Activated CD4-positive, alpha-beta T cell treated with anti-CD3 and anti-CD28 coated beads for 36 hours (primary cell): ENCODE data around the gene ERO1B. TPM values are rescaled to one million over a fixed set of nuclear protein-coding genes. Genes with fewer than 3 reads are reported as not detected.

Source experiments
- ATAC-seq: fragments of 200-7000 bp; cut with Tn5 transposase; one replicate; pipeline ENCODE4 v1.10.0; 2021; ENCODE audit warnings: mild to moderate bottlenecking, moderate library complexity
- CTCF ChIA-PET: fragments of 350-600 bp; sonication (Branson Sonifier 250); formaldehyde crosslinking; loops from one replicate; lab custom pipeline; 2021; ENCODE audit warnings: antibody characterized with exemption; lab: Charles Lee
- POLR2A ChIA-PET: fragments of 350-600 bp; sonication (Branson Sonifier 250); formaldehyde crosslinking; loops from one replicate; lab custom pipeline; 2021; ENCODE audit warnings: antibody characterized with exemption, inconsistent platforms; lab: Charles Lee
- DNase-seq: peaks from one replicate; pipeline ENCODE4 v3.0.0-alpha.2; 2020
- H3K27ac Mint-ChIP-seq: one replicate; pipeline ENCODE4 v1.8.0; 2021; ENCODE audit warnings: mixed read lengths
- H3K27me3 Mint-ChIP-seq: one replicate; pipeline ENCODE4 v1.8.0; 2021; ENCODE audit warnings: mixed read lengths
- H3K36me3 Mint-ChIP-seq: one replicate; pipeline ENCODE4 v1.8.0; 2021; ENCODE audit warnings: low read depth, mixed read lengths
- H3K4me1 Mint-ChIP-seq: one replicate; pipeline ENCODE4 v1.8.0; 2021; ENCODE audit warnings: mixed read lengths
- H3K4me3 Mint-ChIP-seq: one replicate; pipeline ENCODE4 v1.8.0; 2021; ENCODE audit warnings: mild to moderate bottlenecking, moderate library complexity, mixed read lengths
- H3K9me3 Mint-ChIP-seq: one replicate; pipeline ENCODE4 v1.8.0; 2021; ENCODE audit warnings: low read depth, mixed read lengths
- intact Hi-C, 2 experiments: fragments of 100-400 bp; cut with DNase I in 1 of 2; cut with micrococcal nuclease in 1 of 2; formaldehyde crosslinking; loops; one replicate each; pipeline versions ENCODE4 v1.14.2 to v1.15.1; 2022 to 2024; cut with DNase I, micrococcal nuclease
- total RNA-seq, 2 experiments: library from RNA; stranded (reverse); gene quantifications; one replicate each; pipeline ENCODE4 v1.2.3, GENCODE V29; 2021

ERO1B gene
- total RNA-seq, 2 experiments from 2014 or later = 2.2 to 2.8 TPM

DNA sequence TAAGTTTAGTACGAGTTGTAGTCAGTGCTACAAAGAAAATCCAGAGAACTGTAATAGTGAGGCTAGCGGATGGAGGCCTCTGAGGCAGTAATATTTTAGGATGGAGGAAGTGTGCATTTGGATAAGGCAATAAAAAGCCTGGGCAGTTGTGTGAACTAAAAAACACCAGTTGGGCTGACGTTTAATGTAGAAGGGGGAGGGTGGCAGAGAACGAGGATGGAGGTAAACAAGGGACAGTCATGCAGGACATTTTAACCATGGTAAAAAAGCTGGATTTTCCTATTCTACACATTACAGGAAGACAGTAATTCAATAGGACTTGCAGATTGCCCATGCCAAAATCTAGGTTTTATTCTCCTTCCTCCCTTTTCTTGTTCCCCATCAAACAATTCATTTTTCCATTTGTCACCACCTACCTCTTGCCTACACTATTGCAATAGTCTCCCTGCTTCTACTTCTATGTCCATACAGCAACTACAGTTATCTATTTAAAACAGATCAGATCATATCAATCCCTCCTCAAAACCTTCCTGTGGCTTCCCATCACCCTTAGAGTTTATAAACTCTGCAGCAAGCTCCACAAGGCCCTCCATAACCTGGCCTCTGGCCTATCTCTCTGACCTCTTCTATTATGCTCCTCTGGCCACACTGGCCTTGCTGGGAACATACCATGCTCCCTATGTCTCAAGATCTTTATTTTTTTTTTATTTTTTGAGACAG, 27.7 kb downstream of the ERO1B start:
- CTCF ChIA-PET = no interaction called here

DNA sequence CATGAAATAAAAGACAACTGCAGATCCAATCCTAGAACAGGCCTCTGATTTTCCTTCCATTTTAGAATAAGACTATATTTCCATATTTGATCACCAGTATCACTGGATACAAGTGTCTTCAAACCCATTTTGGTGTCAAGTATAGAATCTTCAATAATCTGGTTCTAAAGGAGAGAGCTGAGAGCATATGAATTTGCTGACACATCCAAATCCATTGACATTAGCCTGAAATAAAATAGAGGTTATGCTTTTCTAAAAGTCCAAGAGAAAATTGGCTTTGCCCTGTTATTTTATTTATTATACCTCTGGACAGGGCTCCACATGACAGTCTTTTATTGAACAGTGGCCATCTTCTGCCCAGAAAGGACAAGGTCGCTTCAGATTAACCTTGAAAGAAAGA, 28.6 kb downstream of the ERO1B start:
- Mint-ChIP-seq H3K36me3 (peaks cover 12% of the 10 kb centered on the region), H3K27ac (no peak overlapping the region)
- POLR2A ChIA-PET = no interaction called here

More for the DNA sequence above, 27.7 kb downstream of the ERO1B start:
- DNase-seq (no peak), ATAC-seq (no peak)
- POLR2A ChIA-PET = no interaction called here
- intact Hi-C loops = no loop called here
- peaks cover 14% of the 10 kb centered on the region for H3K9me3 Mint-ChIP-seq
- H3K27ac Mint-ChIP-seq = no peak overlapping the region
- peaks cover 17% of the 10 kb centered on the region for H3K36me3 Mint-ChIP-seq
- H3K27me3 Mint-ChIP-seq = no peaks in the 10 kb centered on the region
- peaks cover 7% of the 10 kb centered on the region for H3K4me1 Mint-ChIP-seq
- H3K4me3 Mint-ChIP-seq = no peak overlapping the region

DNA sequence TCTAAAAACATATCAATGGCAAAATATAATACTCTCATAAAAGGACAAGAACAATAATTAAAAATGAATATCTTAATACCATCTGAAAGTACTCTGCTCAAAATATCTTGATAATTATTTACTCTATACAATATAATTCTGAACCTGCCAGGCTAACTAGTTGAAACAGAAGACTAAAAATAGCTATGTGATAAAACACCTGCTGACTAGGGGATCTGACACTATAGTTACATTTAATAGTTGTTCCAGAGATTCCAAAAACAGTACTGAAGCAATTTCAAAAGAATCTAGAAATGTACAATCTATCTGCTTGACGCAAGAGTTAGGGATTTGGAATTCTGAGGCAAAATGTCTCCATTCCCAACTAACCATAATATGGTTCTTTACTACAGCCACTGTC, 30.2 kb downstream of the ERO1B start:
- peaks cover 3% of the 10 kb centered on the region for H3K36me3 Mint-ChIP-seq
- H3K9me3 Mint-ChIP-seq = no peaks in the 10 kb centered on the region
- no peak overlapping the region for H3K4me3 Mint-ChIP-seq
- intact Hi-C loops = no loop called here
- no peak overlapping the region for H3K27ac Mint-ChIP-seq
- CTCF ChIA-PET = interaction anchor here (1.1 to 1.4 kb wide), 2 partner anchors 13 to 99 kb away, joined by 3 to 4 read pairs; no protein-coding TSS in a partner anchor
- POLR2A ChIA-PET = no interaction called here
- H3K4me1 Mint-ChIP-seq = no peaks in the 10 kb centered on the region
- ATAC-seq = no peak
- no peaks in the 10 kb centered on the region for H3K27me3 Mint-ChIP-seq
- no peak for DNase-seq

More for the DNA sequence above, 28.6 kb downstream of the ERO1B start:
- CTCF ChIA-PET = interaction anchor here (0.6 kb wide), 1 partner anchor 207 kb away, joined by 3 read pairs; no protein-coding TSS in a partner anchor
- ATAC-seq (no peak), DNase-seq (no peak)
- peaks cover 4% of the 10 kb centered on the region for H3K4me1 Mint-ChIP-seq
- intact Hi-C loops = no loop called here
- no peak overlapping the region for H3K4me3 Mint-ChIP-seq
- H3K27me3 Mint-ChIP-seq = no peaks in the 10 kb centered on the region
- peaks cover 9% of the 10 kb centered on the region for H3K9me3 Mint-ChIP-seq

DNA sequence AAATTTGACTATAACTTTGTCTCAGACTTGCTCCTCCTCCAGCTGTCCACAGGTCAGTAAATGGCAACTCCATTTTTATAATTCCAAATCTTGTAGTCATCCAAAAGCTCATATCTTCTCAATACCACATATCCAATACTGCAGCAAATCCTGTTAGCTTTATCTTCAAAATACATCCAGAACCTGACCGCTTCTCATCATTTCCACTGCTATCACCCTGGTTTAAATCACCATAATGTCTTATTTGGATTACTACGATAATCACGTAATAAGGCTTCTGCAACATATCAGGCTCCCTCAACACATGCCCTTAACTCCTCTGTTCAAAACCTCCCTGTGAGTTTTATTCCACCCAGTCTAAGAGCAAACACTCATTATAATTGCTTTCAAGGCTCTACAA, 34.5 kb downstream of the ERO1B start:
- intact Hi-C loops = no loop called here
- no peaks in the 10 kb centered on the region for H3K9me3 Mint-ChIP-seq
- DNase-seq (no peak), ATAC-seq (no peak)
- ChIA-PET CTCF (no interaction called here), POLR2A (no interaction called here)
- peaks cover 8% of the 10 kb centered on the region for H3K36me3 Mint-ChIP-seq
- no peak overlapping the region for H3K27ac Mint-ChIP-seq
- H3K4me1 Mint-ChIP-seq = no peaks in the 10 kb centered on the region
- no peaks in the 10 kb centered on the region for H3K27me3 Mint-ChIP-seq
- no peak overlapping the region for H3K4me3 Mint-ChIP-seq

DNA sequence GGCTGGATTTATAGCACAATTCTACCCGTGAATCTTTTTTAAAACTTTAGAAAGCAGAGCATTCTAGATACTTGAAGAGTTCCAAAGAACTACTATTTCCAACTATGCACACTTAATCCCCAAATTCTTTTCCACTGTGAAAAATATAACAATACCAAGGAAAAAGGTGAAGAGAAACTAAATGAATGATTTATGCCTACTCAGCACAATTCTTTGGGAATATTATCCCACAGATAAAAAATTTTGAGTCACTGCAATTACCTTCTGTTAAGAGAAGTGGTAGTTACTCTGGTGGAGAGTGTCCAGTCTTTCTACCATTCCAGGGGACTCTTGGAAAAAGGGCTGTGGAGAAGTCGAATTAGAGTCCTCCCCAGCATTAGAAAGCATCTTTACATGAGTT, 39.2 kb downstream of the ERO1B start:
- no peak overlapping the region for H3K27ac Mint-ChIP-seq
- intact Hi-C loops = no loop called here
- no peaks in the 10 kb centered on the region for H3K27me3 Mint-ChIP-seq
- no peaks in the 10 kb centered on the region for H3K9me3 Mint-ChIP-seq
- H3K4me1 Mint-ChIP-seq = no peaks in the 10 kb centered on the region
- DNase-seq (no peak), ATAC-seq (no peak)
- no peak overlapping the region for H3K4me3 Mint-ChIP-seq
- POLR2A ChIA-PET = interaction anchor here (0.6 kb wide), 1 partner anchor 17 kb away, joined by 3 read pairs; no protein-coding TSS in a partner anchor
- peaks cover 7% of the 10 kb centered on the region for H3K36me3 Mint-ChIP-seq
- CTCF ChIA-PET = no interaction called here

DNA sequence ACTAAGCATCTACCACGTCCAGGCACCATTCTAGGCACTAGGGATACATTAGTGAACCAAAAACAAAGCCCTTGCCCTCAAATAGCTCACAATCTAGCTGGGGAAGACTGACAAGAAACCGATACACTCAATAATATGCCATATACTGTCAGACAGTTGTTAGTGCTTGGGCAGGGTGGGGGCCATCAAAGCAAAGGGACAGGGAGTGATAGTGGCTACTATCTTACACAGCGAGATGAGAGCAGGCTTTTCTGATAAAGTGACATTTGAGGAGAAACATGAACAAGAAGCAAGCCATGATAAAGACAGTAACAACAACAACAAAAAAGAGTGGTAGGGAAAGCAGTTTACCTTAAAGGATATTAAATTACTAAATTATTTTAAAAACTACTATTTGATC, 41.1 kb downstream of the ERO1B start:
- intact Hi-C loops = no loop called here
- DNase-seq (no peak), ATAC-seq (no peak)
- peaks cover 10% of the 10 kb centered on the region for H3K36me3 Mint-ChIP-seq
- ChIA-PET POLR2A (no interaction called here), CTCF (interaction anchor here (1.0 to 1.5 kb wide), 2 partner anchors 9 to 10 kb away, joined by 3 to 6 read pairs; no protein-coding TSS in a partner anchor)
- H3K9me3 Mint-ChIP-seq = no peaks in the 10 kb centered on the region
- no peaks in the 10 kb centered on the region for H3K4me1 Mint-ChIP-seq
- no peak overlapping the region for H3K27ac Mint-ChIP-seq
- H3K27me3 Mint-ChIP-seq = no peaks in the 10 kb centered on the region
- no peak overlapping the region for H3K4me3 Mint-ChIP-seq

DNA sequence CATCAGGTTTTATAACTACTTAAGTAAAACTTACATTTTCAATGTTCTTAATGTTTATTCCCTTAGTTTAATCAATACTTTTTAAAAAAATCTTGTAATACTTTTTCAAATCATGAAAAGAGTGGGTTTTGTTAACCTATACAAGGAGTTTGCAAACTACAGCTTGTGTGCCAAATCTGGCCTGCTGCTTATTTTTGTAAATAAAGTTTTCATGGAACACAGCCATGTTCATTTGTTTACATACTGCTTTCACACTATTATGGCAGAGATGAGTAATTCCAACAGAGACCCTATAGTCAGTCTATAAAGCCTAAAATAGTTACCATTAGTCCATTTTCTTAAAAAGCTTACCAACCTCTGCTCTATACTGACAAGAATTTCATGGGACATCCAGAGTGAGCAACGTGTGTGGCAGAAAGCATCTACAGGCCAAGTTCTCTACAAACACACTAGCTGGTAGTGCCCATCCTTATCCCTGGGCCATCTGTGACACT, 42.6 kb downstream of the ERO1B start:
- ChIA-PET POLR2A (no interaction called here), CTCF (interaction anchor here (0.7 to 1.5 kb wide), 3 partner anchors 8 to 42 kb away, joined by 3 to 6 read pairs (median 3); no protein-coding TSS in a partner anchor)

DNA sequence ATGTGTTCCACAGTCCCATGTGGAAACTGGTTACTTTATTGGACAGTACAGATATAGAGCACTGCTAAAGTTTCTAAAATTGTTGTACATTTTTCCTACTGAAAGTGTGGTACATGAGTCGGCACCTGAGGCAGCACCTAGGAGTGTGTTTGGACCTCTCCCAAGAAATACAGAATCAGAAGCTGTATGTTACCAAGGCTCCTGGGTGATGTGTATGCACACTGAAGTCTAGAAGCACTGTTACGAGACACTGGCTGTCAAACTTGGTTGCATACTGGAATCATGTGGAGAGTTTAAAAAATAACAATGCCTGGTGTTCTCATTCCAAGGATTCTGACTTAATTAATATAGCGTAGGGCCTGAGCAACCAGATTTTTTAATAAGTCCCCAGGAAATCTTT, 46.6 kb downstream of the ERO1B start:
- H3K4me3 Mint-ChIP-seq = no peak overlapping the region
- no peaks in the 10 kb centered on the region for H3K27me3 Mint-ChIP-seq
- intact Hi-C loops = no loop called here
- no peaks in the 10 kb centered on the region for H3K4me1 Mint-ChIP-seq
- DNase-seq (no peak), ATAC-seq (no peak)
- H3K27ac Mint-ChIP-seq = no peak overlapping the region
- CTCF ChIA-PET = no interaction called here
- POLR2A ChIA-PET = no interaction called here
- peaks cover 5% of the 10 kb centered on the region for H3K36me3 Mint-ChIP-seq
- no peaks in the 10 kb centered on the region for H3K9me3 Mint-ChIP-seq

More for the DNA sequence above, 42.6 kb downstream of the ERO1B start:
- Mint-ChIP-seq H3K36me3 (peaks cover 10% of the 10 kb centered on the region), H3K27me3 (no peaks in the 10 kb centered on the region), H3K27ac (no peak overlapping the region), H3K4me3 (no peak overlapping the region), H3K9me3 (no peaks in the 10 kb centered on the region), H3K4me1 (no peaks in the 10 kb centered on the region)
- DNase-seq (no peak), ATAC-seq (no peak)
- intact Hi-C loops = no loop called here

DNA sequence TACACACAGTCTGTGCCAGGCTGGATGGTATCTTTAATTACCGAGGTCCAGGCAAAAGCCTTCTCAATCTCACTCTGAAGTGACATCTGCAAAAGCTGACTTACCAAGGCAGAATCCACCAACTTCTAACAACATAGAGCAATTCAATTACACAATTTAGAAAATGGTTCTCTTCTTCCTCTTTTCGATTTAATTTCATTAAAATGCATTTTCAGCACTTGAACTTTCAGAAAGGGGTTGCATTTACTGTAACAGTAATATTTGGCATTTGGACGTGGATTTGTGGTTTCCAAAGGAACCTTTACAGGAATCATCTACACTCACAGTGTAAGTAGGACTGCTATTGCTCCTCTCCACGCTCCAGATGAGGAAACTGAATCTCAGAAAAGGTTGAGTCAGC, 53.3 kb downstream of the ERO1B start:
- H3K27me3 Mint-ChIP-seq = no peaks in the 10 kb centered on the region
- DNase-seq (no peak), ATAC-seq (no peak)
- no peak overlapping the region for H3K4me3 Mint-ChIP-seq
- H3K36me3 Mint-ChIP-seq = peaks cover 4% of the 10 kb centered on the region
- no peak overlapping the region for H3K27ac Mint-ChIP-seq
- H3K9me3 Mint-ChIP-seq = no peaks in the 10 kb centered on the region
- intact Hi-C loops = no loop called here
- POLR2A ChIA-PET = no interaction called here
- CTCF ChIA-PET = interaction anchor here (0.6 to 1.2 kb wide), 3 partner anchors 9 to 386 kb away, joined by 3 read pairs; no protein-coding TSS in a partner anchor
- H3K4me1 Mint-ChIP-seq = no peaks in the 10 kb centered on the region

DNA sequence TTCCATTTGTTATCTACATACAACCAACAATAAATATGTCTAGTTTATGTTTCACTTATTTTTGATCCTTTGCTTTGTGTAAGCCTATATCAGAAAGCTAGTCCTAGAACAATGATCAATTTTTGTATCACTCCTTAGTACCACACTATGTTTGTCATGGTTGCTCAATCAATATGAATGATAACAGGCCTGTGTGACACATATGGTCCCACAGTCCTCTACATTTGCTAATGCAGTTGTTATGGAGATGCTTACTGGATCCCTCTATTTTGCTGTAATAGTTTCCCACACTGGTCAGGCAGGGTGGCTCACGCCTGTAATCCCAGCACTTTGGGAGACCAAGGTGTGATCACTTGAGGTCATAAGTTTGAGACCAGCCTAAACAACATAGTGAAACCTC, 59.1 kb downstream of the ERO1B start:
- H3K27ac Mint-ChIP-seq = no peak overlapping the region
- DNase-seq (no peak), ATAC-seq (no peak)
- ChIA-PET CTCF (no interaction called here), POLR2A (no interaction called here)
- intact Hi-C loops = no loop called here
- no peak overlapping the region for H3K4me3 Mint-ChIP-seq
- no peaks in the 10 kb centered on the region for H3K9me3 Mint-ChIP-seq
- H3K36me3 Mint-ChIP-seq = peaks cover 9% of the 10 kb centered on the region
- no peaks in the 10 kb centered on the region for H3K27me3 Mint-ChIP-seq
- H3K4me1 Mint-ChIP-seq = no peaks in the 10 kb centered on the region

DNA sequence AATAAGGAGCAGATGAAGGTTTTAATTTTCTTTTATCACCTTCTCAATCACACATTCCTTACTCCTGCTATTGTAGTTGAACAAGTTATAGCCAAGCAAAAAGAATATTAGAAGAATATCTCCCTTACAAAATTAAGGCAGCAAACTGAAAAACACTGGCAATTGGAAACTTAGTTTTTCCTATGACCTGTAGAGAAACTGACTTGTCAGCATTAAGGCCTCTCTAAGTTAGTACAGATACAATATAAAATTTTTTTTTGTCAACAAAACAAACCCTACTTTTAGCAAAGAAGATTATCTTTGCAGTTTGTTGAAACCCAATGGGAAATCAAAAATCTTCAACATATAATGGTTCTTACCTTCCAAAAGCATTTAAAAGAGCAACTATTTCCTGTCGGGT, 61.3 kb downstream of the ERO1B start:
- no peak overlapping the region for H3K4me3 Mint-ChIP-seq
- POLR2A ChIA-PET = no interaction called here
- peaks cover 12% of the 10 kb centered on the region for H3K36me3 Mint-ChIP-seq
- intact Hi-C loops = no loop called here
- DNase-seq (no peak), ATAC-seq (no peak)
- H3K4me1 Mint-ChIP-seq = no peaks in the 10 kb centered on the region
- CTCF ChIA-PET = interaction anchor here (0.6 to 0.8 kb wide), 2 partner anchors 16 to 489 kb away, joined by 3 read pairs; no protein-coding TSS in a partner anchor
- H3K27ac Mint-ChIP-seq = no peak overlapping the region
- no peaks in the 10 kb centered on the region for H3K27me3 Mint-ChIP-seq
- no peaks in the 10 kb centered on the region for H3K9me3 Mint-ChIP-seq

DNA sequence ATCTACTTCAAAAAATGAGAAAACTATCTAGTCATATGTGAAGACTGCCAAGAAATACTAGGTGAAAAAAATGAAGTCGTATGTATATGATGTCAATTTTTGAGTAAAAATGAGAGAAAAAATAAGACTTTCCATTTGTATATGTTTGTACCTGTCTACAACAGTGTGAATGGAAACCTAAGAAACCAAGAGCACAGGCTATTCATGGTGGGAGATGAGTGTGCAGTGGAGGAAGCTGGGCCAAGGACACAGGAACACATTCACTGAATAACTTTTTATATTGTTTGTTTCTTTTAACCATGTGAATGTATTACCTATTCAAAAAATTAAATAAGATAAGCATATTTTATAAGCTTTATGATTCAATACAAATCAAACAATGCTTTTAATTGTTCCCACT, 67.0 kb downstream of the ERO1B start:
- intact Hi-C loops = loop anchor here (1.0 to 2.0 kb wide), 2 partner anchors 70 kb away; no protein-coding TSS in a partner anchor
- Mint-ChIP-seq H3K27me3 (no peaks in the 10 kb centered on the region), H3K36me3 (peaks cover 25% of the 10 kb centered on the region), H3K27ac (no peak overlapping the region), H3K4me1 (peaks cover 3% of the 10 kb centered on the region), H3K4me3 (no peak overlapping the region), H3K9me3 (no peaks in the 10 kb centered on the region)
- DNase-seq (peak; percentile 30), ATAC-seq (peak; percentile 93)
- POLR2A ChIA-PET = no interaction called here
- CTCF ChIA-PET = no interaction called here
